ENCODE data around the gene ARL2BP. TPM values are rescaled to one million over a fixed set of nuclear protein-coding genes. Genes with fewer than 3 reads are reported as not detected.

The ARL2BP gene
- total RNA-seq, 4 donors from 2014 or later, result 44.5 to 75.1 (median 54.6) TPM

DNA sequence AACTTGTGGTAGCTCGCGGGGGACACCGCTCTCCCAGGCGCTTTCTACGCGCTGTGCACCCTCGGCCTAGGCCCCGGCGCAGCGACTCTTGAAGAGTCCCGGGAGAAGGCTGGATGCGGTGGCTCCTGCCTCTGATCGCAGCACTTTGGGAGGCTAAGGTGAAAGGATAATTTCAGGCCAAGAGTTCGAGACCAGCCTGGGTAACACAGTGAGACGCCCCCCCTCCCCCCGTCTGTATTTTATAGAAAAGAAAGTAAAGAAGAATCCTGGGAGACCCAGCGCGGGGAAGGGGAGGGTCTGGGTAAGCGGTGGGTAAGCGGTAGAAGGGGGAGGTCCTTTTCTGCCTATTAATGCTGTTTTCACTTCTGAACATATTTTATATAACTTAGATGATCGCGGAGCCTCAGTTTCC, 39.9 kb downstream of the ARL2BP start:
- no peaks in the 10 kb centered on the region for H3K36me3 ChIP-seq
- H3K4me1 ChIP-seq, result peaks cover 13 to 53% (median 31%) of the 10 kb centered on the region in 3 donors
- no peaks in the 10 kb centered on the region for H3K9me3 ChIP-seq
- peak overlapping the region in 3 of 4 donors; percentile 76 to 85 (median 78) for H3K27ac ChIP-seq
- peaks cover 0 to 19% (median 0%) of the 10 kb centered on the region in 4 donors for H3K27me3 ChIP-seq
- no peak for DNase-seq
- TF ChIP-seq POLR2A (IDR thresholded peaks at IDR 0.05) (no peak), CTCF (IDR thresholded peaks at IDR 0.05) (no peak)
- H3K4me3 ChIP-seq, result peak overlapping the region; percentile 64 to 73 (median 70)
- intact Hi-C loops (cut with DNase I), result loop anchor here (10.0 kb wide), 1 partner anchor 190 kb away; the partner anchor contains the start of gene CPNE2
- WGBS, 2 donors, result 28 to 47% methylated on average over 8 to 11 of the region's 22 CpGs

DNA sequence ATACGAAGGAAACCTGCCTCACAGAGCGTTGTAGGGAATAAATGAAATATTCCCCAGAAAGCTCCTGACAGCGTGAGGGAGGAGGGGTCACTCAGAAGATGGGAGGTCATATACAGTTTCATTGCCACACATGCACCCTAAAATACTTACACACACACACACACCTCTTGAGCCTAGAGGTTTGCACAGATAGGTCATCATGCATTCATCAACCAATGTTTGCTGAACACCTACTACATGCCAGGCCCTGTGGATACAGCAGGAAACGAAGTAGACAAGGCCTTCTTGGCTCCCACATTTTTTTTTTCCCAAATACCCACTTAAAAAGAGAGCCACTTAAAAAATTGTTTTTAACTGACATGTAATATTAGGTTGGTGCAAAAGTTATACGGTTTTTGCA, 40.3 kb downstream of the ARL2BP start:
- H3K4me3 ChIP-seq, result peak overlapping the region in 1 of 4 donors; percentile 73
- TF ChIP-seq POLR2A (IDR thresholded peaks at IDR 0.05) (no peak), CTCF (IDR thresholded peaks at IDR 0.05) (no peak)
- H3K27ac ChIP-seq, result no peak overlapping the region
- WGBS, 2 donors, result 76 to 92% methylated on average over 5 of the region's 5 CpGs
- H3K9me3 ChIP-seq, result no peaks in the 10 kb centered on the region
- H3K36me3 ChIP-seq, result no peaks in the 10 kb centered on the region
- peaks cover 0 to 19% (median 0%) of the 10 kb centered on the region in 4 donors for H3K27me3 ChIP-seq
- H3K4me1 ChIP-seq, result peaks cover 13 to 49% (median 27%) of the 10 kb centered on the region in 3 donors
- intact Hi-C loops (cut with DNase I), result loop anchor here (10.0 kb wide), 1 partner anchor 191 kb away; the partner anchor contains the start of gene CPNE2
- DNase-seq, result no peak

DNA sequence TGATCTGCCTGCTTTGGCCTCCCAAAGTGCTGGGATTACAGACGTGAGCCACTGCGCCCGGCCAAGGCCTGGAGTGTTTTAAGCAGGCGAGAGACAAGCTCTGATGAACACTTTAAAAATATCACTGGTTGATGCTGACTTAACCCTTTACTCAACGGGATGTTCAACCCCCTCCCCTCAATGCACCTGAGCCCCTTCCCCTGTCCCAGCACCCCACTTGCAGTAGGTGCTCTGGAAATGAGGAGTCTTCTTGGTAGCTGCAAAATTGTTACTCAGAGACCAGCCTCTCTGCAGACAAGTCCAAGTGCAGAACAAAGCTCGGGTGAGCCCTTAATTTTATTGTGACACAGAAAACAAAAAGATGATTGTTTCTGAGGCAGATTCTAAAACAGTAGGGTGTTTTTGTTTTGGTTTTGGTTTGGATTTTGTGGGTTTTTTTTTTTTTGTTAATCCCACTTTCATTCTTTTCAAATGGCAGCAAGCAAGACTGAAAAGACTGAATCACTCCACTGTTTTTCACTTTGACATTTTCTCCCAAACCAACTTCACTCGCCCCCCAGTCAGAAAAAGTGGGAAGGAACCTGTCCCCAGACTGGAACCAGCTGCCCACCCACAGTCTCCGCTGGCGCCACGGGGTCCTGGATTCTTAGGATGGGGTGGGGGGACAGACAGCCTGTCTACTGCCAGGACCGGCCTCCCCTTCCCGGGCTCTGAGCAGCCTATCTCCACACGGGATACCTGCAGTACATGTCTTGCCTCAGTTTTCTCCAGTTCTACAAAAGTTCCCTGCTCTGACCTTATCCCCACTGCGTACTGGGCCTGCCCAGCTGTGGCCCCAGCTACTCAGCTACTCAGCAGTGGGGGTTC, 44.6 kb downstream of the ARL2BP start:
- WGBS, 2 donors, result 54 to 71% methylated on average over 12 of the region's 14 CpGs
- peaks cover 0 to 3% (median 0%) of the 10 kb centered on the region in 4 donors for H3K27me3 ChIP-seq
- H3K27ac ChIP-seq, result peak overlapping the region in 1 of 4 donors; percentile 9
- no peaks in the 10 kb centered on the region for H3K36me3 ChIP-seq
- no peak overlapping the region for H3K4me3 ChIP-seq
- peaks cover 0 to 14% (median 6%) of the 10 kb centered on the region in 3 donors for H3K4me1 ChIP-seq
- no peaks in the 10 kb centered on the region for H3K9me3 ChIP-seq
- TF ChIP-seq POLR2A (IDR thresholded peaks at IDR 0.05) (no peak), CTCF (IDR thresholded peaks at IDR 0.05) (no peak)
- no peak for DNase-seq
- intact Hi-C loops (cut with DNase I), result loop anchor here (10.0 kb wide), 1 partner anchor 195 kb away; the partner anchor contains the start of gene CPNE2

GRCh38 chr16:57297856-57298255, 52.8 kb downstream of the ARL2BP start:
- no peak for TF ChIP-seq POLR2A (IDR thresholded peaks at IDR 0.05)
- no peak for TF ChIP-seq CTCF (IDR thresholded peaks at IDR 0.05)
- DNase-seq, result no peak
- intact Hi-C loops (cut with DNase I), result no loop called here

More at GRCh38 chr16:57297856-57298255, 52.8 kb downstream of the ARL2BP start:
- H3K9me3 ChIP-seq, result no peaks in the 10 kb centered on the region
- H3K27ac ChIP-seq, result no peak overlapping the region
- H3K4me1 ChIP-seq, result peaks cover 5 to 32% (median 12%) of the 10 kb centered on the region in 3 donors
- H3K36me3 ChIP-seq, result no peaks in the 10 kb centered on the region
- 47 to 52% methylated on average over 5 to 9 of the region's 13 CpGs for WGBS, 2 donors
- no peak overlapping the region for H3K4me3 ChIP-seq
- no peaks in the 10 kb centered on the region for H3K27me3 ChIP-seq

Data from esophagus squamous epithelium (tissue), 5 donors.